GM04504 (cell line): ENCODE data around the gene SNAPC3.
"Not testable (repeated sequence)": the region's sequence is repeated elsewhere in the genome, so short reads cannot be mapped to it uniquely, and the experiment has no call there.

Experiments
- DNase-seq: peaks from one replicate; pipeline ENCODE4 v3.0.0-alpha.2; 2012; ENCODE audit warnings: low read depth

SNAPC3 gene

GRCh38 chr9:15423231-15423985 is 732 bp downstream of the SNAPC3 start:
- DNase-seq, result no peak

GRCh38 chr9:15426019-15426418 is 3.3 kb downstream of the SNAPC3 start:
- no peak for DNase-seq

- not testable (repeated sequence) for DNase-seq
Measured at GRCh38 chr9:15427702-15428101, 5.0 kb downstream of the SNAPC3 start.

- DNase-seq, result no peak
Measured at GRCh38 chr9:15430920-15431844, 8.5 kb downstream of the SNAPC3 start.

GRCh38 chr9:15433191-15433590 is 10.5 kb downstream of the SNAPC3 start:
- no peak for DNase-seq

- no peak for DNase-seq
Measured at GRCh38 chr9:15433661-15434060, 11.0 kb downstream of the SNAPC3 start.

GRCh38 chr9:15438891-15439290 is 16.2 kb downstream of the SNAPC3 start:
- no peak for DNase-seq

GRCh38 chr9:15441841-15442240 is 19.2 kb downstream of the SNAPC3 start:
- not testable (repeated sequence) for DNase-seq

- not testable (repeated sequence) for DNase-seq
Measured at GRCh38 chr9:15442264-15442663, 19.6 kb downstream of the SNAPC3 start.

GRCh38 chr9:15444141-15444540 is 21.5 kb downstream of the SNAPC3 start:
- no peak for DNase-seq

GRCh38 chr9:15453956-15454355 is 31.3 kb downstream of the SNAPC3 start:
- no peak for DNase-seq

- DNase-seq, result no peak
Measured at GRCh38 chr9:15461056-15461455, 38.4 kb downstream of the SNAPC3 start.

GRCh38 chr9:15461601-15462000 is 38.9 kb downstream of the SNAPC3 start:
- no peak for DNase-seq

- no peak for DNase-seq
Measured at GRCh38 chr9:15468145-15468544, 45.5 kb downstream of the SNAPC3 start.

- DNase-seq, result no peak
Measured at GRCh38 chr9:15469406-15469805, 46.7 kb downstream of the SNAPC3 start.

- DNase-seq, result no peak
Measured at GRCh38 chr9:15469862-15470261, 47.2 kb downstream of the SNAPC3 start.

GRCh38 chr9:15475923-15476536 is 53.4 kb downstream of the SNAPC3 start:
- no peak for DNase-seq

GRCh38 chr9:15480028-15480427 is 57.4 kb downstream of the SNAPC3 start:
- DNase-seq, result no peak

GRCh38 chr9:15482146-15482545 is 59.5 kb downstream of the SNAPC3 start:
- no peak for DNase-seq

GRCh38 chr9:15484802-15485201 is 62.1 kb downstream of the SNAPC3 start:
- no peak for DNase-seq

- DNase-seq, result no peak
Measured at GRCh38 chr9:15485836-15486666, 63.4 kb downstream of the SNAPC3 start.

- DNase-seq, result no peak
Measured at GRCh38 chr9:15491950-15492349, 69.3 kb downstream of the SNAPC3 start.
